Measurements from ENCODE around the gene NPTN. TPM values are rescaled to one million over a fixed set of nuclear protein-coding genes. Genes with fewer than 3 reads are reported as not detected.

NPTN gene
- polyA plus RNA-seq, 4 donors = 57.7 to 323 (median 97.5) TPM

Other genes starting within 250 kb of the NPTN start
- gene REC114, start 190.2 kb downstream of the NPTN start, polyA plus RNA-seq = under 1 TPM in 1 of 4 donors, not detected in 3; 0.13 TPM
- 10 to 100 TPM in 3 of 4 donors, 1 to 10 TPM in 1; 7.8 to 86.5 (median 25.5) TPM for gene CD276, start 51.0 kb upstream of the NPTN start, polyA plus RNA-seq
- 1 to 10 TPM in 3 of 4 donors, not detected in 1; 1.9 to 2.2 (median 1.9) TPM for gene INSYN1, start 120.0 kb upstream of the NPTN start, polyA plus RNA-seq
- gene TBC1D21, start 240.2 kb upstream of the NPTN start, polyA plus RNA-seq = not detected